ENCODE data around the gene SYNE2. TPM values are rescaled to one million over a fixed set of nuclear protein-coding genes. Genes with fewer than 3 reads are reported as not detected.

The SYNE2 gene
- total and polyA plus RNA-seq, 2 of the 8 experiments (the other 6 are each of a cell fraction or from before 2014, with no cell fraction given), result 32.6 to 46.1 TPM

GRCh38 chr14:64147126-64147790 lies 294.5 kb downstream of the SYNE2 start (continued):
- no peak for TF ChIP-seq CBX8 (IDR thresholded peaks at IDR 0.05; ENCODE audit: borderline replicate concordance, low read depth, low read length)
- no peak for TF ChIP-seq SIX5 (IDR thresholded peaks at IDR 0.05; ENCODE audit: low read depth, low read length)
- TF ChIP-seq RXRA (IDR thresholded peaks at IDR 0.05; ENCODE audit: insufficient read depth, low read depth, low read length), result no peak
- TF ChIP-seq CTCF (IDR thresholded peaks at IDR 0.05; ENCODE audit: control extremely low read depth in 1 of 3, insufficient read depth in 1 of 3, low read depth in 1 of 3, low read length in 3 of 3), result no peak
- TF ChIP-seq, protein P1, sequence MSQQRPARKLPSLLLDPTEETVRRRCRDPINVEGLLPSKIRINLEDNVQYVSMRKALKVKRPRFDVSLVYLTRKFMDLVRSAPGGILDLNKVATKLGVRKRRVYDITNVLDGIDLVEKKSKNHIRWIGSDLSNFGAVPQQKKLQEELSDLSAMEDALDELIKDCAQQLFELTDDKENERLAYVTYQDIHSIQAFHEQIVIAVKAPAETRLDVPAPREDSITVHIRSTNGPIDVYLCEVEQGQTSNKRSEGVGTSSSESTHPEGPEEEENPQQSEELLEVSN (IDR thresholded peaks at IDR 0.05), result no peak
- no peak for TF ChIP-seq JUN (IDR thresholded peaks at IDR 0.05; ENCODE audit: low read depth, low read length)

All from H1 (cell line).